Hematopoietic multipotent progenitor cell treated with erythropoietin and hydrocortisone succinate and interleukin-3 and kit ligand, for 6 days (in vitro differentiated cells): ENCODE results near the gene GRXCR2.

Experiments used
- DNase-seq: peaks from one replicate; pipeline ENCODE4 v3.0.0-alpha.2; 2015

The GRXCR2 gene

DNA sequence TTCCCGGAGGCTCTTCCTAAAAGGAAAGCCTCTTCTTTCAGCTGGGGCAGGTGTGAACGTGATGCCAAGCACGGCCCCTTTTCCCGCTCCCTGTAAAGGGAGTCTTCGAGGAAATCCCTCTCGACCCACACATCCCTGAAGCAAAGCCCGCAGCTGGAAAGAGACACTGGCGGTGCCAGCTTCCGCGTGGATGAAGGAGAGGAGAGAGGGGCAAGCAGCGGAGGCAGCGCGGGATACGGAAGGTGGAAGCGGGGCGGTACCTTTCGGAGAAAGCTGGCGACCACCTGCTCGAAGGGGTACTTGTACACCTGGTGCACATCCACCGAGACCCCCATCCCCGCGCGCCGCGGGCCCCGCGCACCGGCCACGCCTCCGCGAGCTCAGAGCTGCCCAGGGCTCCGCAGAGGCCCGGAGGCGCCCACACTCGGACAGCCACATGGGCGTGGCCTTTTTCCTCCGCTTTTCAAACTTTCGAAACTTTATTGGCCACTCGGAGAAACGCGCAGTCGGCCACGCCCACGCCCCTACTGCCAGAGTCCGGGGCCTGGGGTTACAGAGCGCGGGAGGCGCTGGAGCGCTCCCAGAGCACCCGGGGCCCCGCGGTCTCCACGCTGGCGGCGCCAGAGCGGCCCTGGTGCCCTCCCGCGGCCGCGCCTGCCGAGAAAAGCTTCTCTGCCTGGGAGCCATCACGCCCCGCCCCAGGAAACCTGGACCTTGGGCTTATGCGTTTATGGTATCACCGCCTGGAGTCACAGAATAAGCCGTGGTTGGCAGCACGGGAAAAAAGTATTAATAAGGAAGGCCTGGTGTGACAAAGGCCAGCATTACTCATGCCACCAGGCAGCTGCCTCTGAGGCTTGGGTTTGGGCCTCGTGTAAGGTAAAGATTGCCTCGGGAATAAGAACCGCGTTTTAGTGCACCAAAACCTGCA, 37.6 kb downstream of the GRXCR2 start, which contains the start of gene PRELID2:
Gene PRELID2, minus strand, starts transcription at position 426 of the 931 bp plus-strand sequence. Its CDS starts 91 bp downstream, at position 335.
- DNase-seq = peak; percentile 98

DNA sequence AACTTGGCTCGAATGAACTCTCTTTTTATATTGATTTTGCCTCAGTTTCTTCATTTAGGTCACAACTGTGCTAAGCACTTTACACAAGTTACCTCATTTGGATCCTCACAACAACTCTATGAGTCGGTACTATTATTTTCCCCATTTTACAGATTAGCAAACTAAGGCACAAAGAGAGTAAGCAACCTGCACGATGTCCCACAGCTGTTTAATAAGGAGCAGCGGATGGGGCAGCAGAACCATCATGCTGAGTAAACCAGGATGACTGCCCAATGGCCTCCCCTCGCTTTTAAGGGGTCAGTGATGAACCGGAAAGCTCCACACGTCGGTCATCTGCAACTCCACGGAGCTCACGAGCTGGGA, 38.3 kb downstream of the GRXCR2 start:
- peak; percentile 42 for DNase-seq

DNA sequence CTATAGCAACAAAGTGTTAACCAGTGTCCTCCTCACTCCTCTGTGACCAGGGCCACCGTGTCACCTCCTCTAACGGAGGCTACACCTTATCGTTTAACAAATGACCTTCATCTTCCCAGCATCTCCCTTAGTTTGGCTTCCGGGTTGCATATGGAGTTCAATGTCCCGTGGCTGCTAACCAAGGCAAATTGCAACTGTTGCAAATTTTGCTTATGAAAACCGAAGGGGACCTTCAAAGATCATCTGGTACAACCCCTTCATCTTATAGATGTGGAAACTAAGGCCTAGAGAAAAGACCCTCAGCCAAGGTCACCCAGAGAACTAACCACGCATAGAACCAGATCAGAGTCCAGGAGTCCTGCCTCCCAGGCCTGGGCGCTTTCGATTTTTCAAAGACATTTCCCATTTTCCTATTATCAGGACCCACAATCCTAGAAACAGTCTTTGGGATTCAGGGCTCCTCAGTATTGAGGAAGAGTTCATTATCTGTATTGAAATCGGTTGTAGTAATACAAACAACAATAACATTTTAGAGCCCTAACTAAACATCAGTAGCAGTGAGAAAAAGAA, 39.1 kb downstream of the GRXCR2 start:
- no peak for DNase-seq

DNA sequence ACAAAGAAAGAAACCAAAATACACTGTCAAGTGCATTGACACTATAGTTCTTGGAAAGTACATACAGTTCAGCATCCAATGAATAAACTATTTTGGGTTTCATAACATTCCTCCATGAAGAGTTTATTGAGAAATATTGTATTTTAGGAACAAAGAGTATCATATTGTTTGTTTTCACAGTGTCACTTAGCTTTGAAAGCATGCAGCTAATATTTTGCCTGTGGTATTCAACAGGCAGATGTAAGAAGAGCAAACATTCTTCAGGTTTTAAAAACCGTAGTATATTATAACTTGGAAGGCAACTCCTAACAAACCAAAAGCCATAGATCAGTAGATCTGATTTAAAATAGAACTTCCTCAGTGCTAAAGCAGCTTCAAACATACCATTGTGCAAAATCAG, 42.2 kb downstream of the GRXCR2 start:
- peak; percentile 18 for DNase-seq

DNA sequence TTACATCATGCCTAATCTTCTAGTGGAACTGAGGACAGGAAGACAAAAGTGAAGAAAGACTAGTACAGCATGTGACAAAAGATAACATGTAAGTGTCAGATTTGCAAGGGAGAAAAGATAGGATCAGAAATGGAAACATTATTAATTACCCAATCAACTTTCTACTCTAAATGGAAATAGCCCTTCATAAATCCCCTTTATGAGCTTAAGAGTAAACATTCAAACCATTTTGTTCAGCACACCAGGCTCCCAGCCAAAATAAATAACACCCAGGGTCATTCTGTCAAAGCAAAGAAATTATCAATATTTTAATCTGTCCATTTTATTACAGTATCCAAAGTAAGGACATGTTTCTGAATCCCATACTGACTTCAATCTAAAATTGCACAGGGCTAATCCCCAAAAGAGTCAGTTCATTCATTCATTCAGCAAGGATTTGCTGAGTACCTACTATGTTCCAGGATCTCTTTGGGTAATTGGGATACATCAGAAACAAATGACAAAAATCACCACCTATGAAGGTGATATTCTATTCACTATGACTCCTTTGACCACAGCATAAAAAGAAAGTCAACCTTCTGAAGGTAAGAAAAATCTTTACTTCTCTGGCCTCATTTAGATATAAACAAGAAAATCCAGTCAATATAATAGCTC, 43.0 kb downstream of the GRXCR2 start:
- DNase-seq = peak; percentile 38

DNA sequence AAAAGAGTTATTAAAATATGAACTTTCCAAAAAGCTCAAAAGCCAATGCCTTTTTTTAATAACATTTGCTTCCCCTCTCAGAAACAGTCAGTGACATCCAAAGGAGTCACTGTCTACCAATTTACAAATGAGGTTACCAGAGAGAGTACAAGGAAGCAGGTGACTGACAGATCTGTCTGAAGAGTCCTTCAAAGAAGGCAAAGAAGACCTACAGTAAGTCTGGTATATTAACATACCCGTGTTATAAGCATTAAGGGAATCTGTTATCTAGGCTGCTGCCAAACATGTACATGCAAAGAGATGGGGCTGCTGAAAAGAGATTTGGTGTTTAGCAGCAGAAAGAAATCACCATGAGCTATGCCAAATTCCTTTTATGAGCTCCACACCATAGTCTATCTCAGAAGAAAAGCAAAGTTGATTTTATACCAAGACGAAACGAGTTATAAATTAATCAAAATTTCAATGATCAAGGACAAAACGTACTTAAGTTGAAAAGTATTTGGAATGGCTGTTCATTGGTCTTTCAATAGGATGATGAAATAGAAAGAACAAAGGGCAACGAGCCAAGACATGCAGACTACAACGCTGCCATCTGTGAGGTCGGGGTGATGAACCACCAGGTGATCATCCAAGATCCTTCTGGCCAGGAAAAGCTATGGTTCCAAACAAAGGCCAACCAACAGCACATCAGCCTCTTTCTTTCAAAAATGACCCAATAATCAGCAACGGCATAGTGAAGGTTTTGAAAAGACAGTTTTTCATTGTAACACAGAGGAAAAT, 45.7 kb downstream of the GRXCR2 start:
- DNase-seq = peak; percentile 53

DNA sequence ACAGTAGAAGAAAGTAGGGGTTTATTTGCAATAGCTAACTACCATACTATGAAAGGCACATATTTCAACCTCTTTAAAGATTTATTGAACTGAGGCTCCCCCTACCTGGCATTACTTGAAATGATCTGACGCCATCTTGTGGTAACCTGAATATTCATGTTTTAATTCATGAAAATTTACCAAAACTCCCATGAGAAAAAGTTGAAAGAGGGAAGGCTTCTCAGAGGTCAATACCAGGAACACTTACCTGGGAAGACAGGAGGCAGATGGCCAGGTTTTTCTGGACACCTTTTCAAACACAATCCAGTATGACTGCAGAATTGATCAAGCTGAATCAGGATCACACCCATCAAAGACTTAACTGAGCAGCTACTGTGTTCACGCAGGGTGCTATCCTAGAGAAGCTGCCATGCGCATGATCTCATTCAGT, 47.0 kb downstream of the GRXCR2 start:
- DNase-seq = peak; percentile 88

DNA sequence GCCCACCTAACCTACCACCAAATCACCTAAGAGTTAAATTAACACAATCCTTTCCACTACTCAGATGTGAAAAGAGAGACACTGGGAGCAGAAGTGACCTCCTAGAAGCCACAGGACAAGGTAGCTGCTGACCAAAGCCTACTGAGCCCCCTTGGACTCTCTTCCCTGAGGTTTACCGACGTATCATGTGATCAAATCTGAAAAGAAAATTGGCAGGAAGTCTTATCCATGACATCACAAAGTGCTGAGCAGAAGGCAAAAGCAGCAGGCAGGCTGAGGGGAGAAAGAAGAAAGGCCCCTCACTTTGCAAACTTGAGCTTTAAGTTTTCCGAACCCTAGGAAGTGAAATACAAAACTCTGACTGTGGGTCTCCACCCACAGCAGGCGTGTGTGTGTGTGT, 48.8 kb downstream of the GRXCR2 start:
- DNase-seq = peak; percentile 23

DNA sequence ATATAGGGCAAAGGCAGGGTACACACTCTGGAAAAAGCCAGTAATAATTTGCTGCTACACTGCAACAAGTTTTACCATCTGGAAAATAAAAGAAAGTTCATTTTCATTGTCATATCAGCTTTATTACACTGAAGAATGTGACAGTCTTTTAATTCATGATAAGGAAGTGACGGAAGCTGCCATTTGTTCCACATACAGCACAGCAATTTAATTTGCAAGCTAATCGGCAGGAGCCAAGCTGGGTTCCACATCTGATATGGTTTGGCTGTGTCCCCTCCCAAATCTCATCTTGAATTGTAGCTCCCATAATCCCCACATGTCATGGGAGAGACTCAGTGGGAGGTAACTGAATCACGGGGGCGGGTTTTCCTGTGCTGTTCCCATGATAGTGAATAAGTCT, 54.2 kb downstream of the GRXCR2 start:
- DNase-seq = peak; percentile 31

DNA sequence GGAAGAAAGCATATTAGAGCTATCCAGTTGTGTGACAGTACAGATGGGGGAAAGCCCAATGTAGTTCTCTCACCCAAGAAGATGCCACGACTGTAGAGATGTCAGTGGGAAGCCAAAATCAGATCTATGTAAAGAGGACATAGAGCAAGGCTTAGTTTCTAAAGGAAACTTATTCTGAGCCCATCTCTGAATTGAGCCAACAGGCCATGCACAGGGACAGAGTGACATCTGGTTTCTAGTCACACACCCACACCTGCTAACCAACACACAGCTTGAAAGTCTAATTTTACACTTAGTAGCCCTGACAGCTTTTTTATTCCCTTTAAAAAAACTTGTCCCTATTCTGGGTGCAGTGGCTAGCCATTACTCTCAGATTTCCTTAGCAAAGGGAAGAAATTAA, 59.9 kb downstream of the GRXCR2 start:
- no peak for DNase-seq

DNA sequence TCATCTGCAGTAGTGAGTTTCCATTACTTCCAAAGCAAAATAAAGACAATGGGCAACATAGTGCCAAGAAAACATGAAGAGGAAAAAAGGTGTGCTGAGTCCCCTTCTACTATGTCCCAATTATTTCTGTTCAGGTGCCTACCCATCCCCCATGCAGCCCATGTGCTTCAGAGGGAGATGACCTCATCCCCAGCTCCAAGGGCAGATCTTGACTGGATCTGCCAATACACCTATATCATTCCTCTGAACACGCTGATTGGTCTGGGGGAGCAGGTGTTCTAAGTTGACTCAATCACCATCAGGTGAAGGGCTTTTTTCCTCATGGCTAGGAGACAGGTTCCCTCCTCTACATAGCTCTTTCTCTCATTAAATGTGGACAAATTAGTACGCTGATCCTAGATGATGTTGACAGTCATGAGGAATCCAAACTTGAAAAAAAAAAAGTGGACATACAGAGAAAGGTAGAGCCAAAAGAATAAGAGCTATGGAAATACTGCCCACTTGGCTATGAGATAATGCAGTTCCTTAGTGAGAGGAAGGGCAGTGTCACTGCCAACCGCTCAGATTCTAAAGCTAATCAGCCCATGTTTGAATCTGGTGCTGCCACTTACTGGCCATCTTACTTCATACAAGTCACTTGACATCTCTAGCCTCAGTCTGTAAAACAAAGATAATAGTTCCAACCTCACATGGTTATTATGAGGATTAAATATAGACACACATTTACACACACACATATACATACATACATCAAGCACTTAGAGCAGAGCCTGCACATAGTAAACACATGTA, 60.8 kb downstream of the GRXCR2 start:
- DNase-seq = peak; percentile 65
